H1 (cell line): Measurements from ENCODE around the gene PPP2R3C. TPM values are rescaled to one million over a fixed set of nuclear protein-coding genes. Genes with fewer than 3 reads are reported as not detected.

Experiments
- CTCF ChIA-PET: fragments of 300-600 bp; sonication (Branson Sonifier 250); formaldehyde crosslinking; loops from one replicate; lab custom pipeline; 2021; ENCODE audit not compliant: partially characterized antibody; lab: Charles Lee
- POLR2A ChIA-PET: fragments of 300-600 bp; sonication (Branson Sonifier 250); formaldehyde crosslinking; loops from one replicate; lab custom pipeline; 2021; ENCODE audit warnings: inconsistent platforms; ENCODE audit not compliant: partially characterized antibody; lab: Charles Lee
- DNase-seq, 2 experiments: peaks; one replicate each; pipeline versions ENCODE4 v3.0.0 to v3.0.0-alpha.2; 2010 to 2022; ENCODE audit warnings: low spot score in 2 of 2, low read depth in 1 of 2, mixed read lengths in 1 of 2
- FAIRE-seq: peaks from 2 replicates; lab custom pipeline; 2011; peaks lifted over from hg19 to GRCh38; lab: Jason Lieb, UNC
- H2AFZ ChIP-seq: 2 replicates; pipeline ENCODE4 v1.8.1; 2012; ENCODE audit warnings: low read length, inconsistent platforms
- H2AK5ac ChIP-seq: 2 replicates; pipeline ENCODE4 v1.6.1; 2013; ENCODE audit warnings: low read depth, low read length
- H2BK120ac ChIP-seq: replicated peaks from 2 replicates; pipeline ENCODE3; 2013; ENCODE audit warnings: low read depth, low read length, inconsistent platforms
- H2BK12ac ChIP-seq: 2 replicates; pipeline ENCODE4 v1.6.1; 2013; ENCODE audit warnings: low read depth, low read length
- H2BK15ac ChIP-seq: 2 replicates; pipeline ENCODE4 v1.6.1; 2013; ENCODE audit warnings: low read length
- H2BK20ac ChIP-seq: 2 replicates; pipeline ENCODE4 v1.6.1; 2013; ENCODE audit warnings: low read length
- H2BK5ac ChIP-seq: 2 replicates; pipeline ENCODE4 v1.6.1; 2013; ENCODE audit warnings: low read depth, low read length
- H3K14ac ChIP-seq: 2 replicates; pipeline ENCODE4 v1.6.1; 2013; ENCODE audit warnings: inconsistent platforms; ENCODE audit not compliant: insufficient read length
- H3K18ac ChIP-seq: 2 replicates; pipeline ENCODE4 v1.6.1; 2013; ENCODE audit warnings: low read length; ENCODE audit errors: extremely low read depth
- H3K23ac ChIP-seq: 2 replicates; pipeline ENCODE4 v1.6.1; 2013; ENCODE audit warnings: inconsistent platforms; ENCODE audit not compliant: insufficient read length
- H3K23me2 ChIP-seq: 2 replicates; pipeline ENCODE4 v1.6.1; 2013; ENCODE audit warnings: low read depth, low read length
- H3K27ac ChIP-seq: 2 replicates; pipeline ENCODE4 v1.6.1; 2011; ENCODE audit warnings: low read depth, low read length, inconsistent platforms
- H3K27me3 ChIP-seq, 4 experiments: replicated peaks in 1 of 4; 1 replicate in 1 of 4; 2 replicates in 3 of 4; pipeline versions ENCODE4 v1.6.1 to v1.8.1; 2011 to 2013; ENCODE audit warnings: low read length in 3 of 4, mild to moderate bottlenecking in 3 of 4, inconsistent platforms in 2 of 4, mixed read lengths in 2 of 4, moderate library complexity in 1 of 4; ENCODE audit not compliant: control insufficient read depth in 3 of 4, insufficient read depth in 3 of 4; ENCODE audit errors: extremely low read depth in 1 of 4
- H3K36me3 ChIP-seq, 4 experiments: 2 replicates each; pipeline versions ENCODE4 v1.6.1 to v1.8.1; 2011 to 2013; ENCODE audit warnings: mild to moderate bottlenecking in 4 of 4, low read length in 3 of 4, moderate library complexity in 2 of 4, control low read depth in 1 of 4, inconsistent platforms in 1 of 4; ENCODE audit not compliant: insufficient read depth in 4 of 4, control insufficient read depth in 2 of 4
- H3K4ac ChIP-seq: replicated peaks from 2 replicates; pipeline ENCODE3; 2013; ENCODE audit warnings: low read length, low read depth, mixed read lengths, inconsistent platforms; ENCODE audit not compliant: insufficient read length
- H3K4me1 ChIP-seq, 4 experiments: replicated peaks in 1 of 4; 1 replicate in 1 of 4; 2 replicates in 3 of 4; pipeline versions ENCODE4 v1.6.1 to v1.8.1; 2011 to 2013; ENCODE audit warnings: low read length in 3 of 4, inconsistent platforms in 2 of 4, mixed read lengths in 1 of 4; ENCODE audit not compliant: insufficient read depth in 4 of 4, control insufficient read depth in 3 of 4
- H3K4me2 ChIP-seq, 2 experiments: 2 replicates each; pipeline versions ENCODE4 v1.6.1 to v1.8.1; 2011 to 2013; ENCODE audit warnings: low read depth in 2 of 2, low read length in 2 of 2, control low read depth in 1 of 2, inconsistent platforms in 1 of 2, mild to moderate bottlenecking in 1 of 2; ENCODE audit not compliant: insufficient read depth in 1 of 2
- H3K4me3 ChIP-seq, 4 experiments: fragments of 200-600, 300-600 bp in 1 of 4; sonication (generic), shearing (Covaris generic), sonication (Bioruptor Twin) in 1 of 4; 2 replicates each; pipeline versions ENCODE4 v1.5.1 to v1.8.1; 2011 to 2016; ENCODE audit warnings: low read length in 4 of 4, low read depth in 3 of 4, control low read depth in 2 of 4, inconsistent platforms in 2 of 4, mild to moderate bottlenecking in 2 of 4, mixed read lengths in 1 of 4, moderate library complexity in 1 of 4; ENCODE audit not compliant: insufficient read depth in 2 of 4; ENCODE audit errors: extremely low read depth in 1 of 4
- H3K56ac ChIP-seq: replicated peaks from 2 replicates; pipeline ENCODE3; 2013; ENCODE audit warnings: low read depth, mild to moderate bottlenecking, mixed read lengths, low read length, inconsistent platforms; ENCODE audit not compliant: insufficient read length
- H3K79me1 ChIP-seq: 2 replicates; pipeline ENCODE4 v1.6.1; 2013; ENCODE audit warnings: low read depth, low read length, control low read depth
- H3K79me2 ChIP-seq, 2 experiments: 2 replicates each; pipeline versions ENCODE4 v1.6.1 to v1.8.1; 2012 to 2013; ENCODE audit warnings: low read length in 2 of 2, mild to moderate bottlenecking in 2 of 2, inconsistent platforms in 1 of 2; ENCODE audit not compliant: insufficient read depth in 2 of 2, control insufficient read depth in 1 of 2
- H3K9ac ChIP-seq, 4 experiments: replicated peaks in 1 of 4; 1 replicate in 1 of 4; 2 replicates in 3 of 4; pipeline versions ENCODE4 v1.6.1 to v1.8.1; 2011 to 2013; ENCODE audit warnings: low read depth in 3 of 4, low read length in 3 of 4, control low read depth in 2 of 4, mild to moderate bottlenecking in 2 of 4, moderate library complexity in 2 of 4, inconsistent platforms in 1 of 4; ENCODE audit errors: extremely low read depth in 1 of 4
- H3K9me3 ChIP-seq, 2 experiments: 2 replicates each; pipeline versions ENCODE4 v1.6.1 to v1.8.1; 2012 to 2013; ENCODE audit warnings: mild to moderate bottlenecking in 2 of 2, moderate library complexity in 2 of 2, control low read depth in 1 of 2, inconsistent platforms in 1 of 2, low read depth in 1 of 2, low read length in 1 of 2, mixed read lengths in 1 of 2; ENCODE audit not compliant: insufficient read depth in 2 of 2
- H4K20me1 ChIP-seq, 2 experiments: replicated peaks in 1 of 2; 2 replicates each; pipeline versions ENCODE3 to v1.8.1; 2011 to 2013; ENCODE audit warnings: inconsistent platforms in 2 of 2, low read length in 2 of 2, mild to moderate bottlenecking in 1 of 2; ENCODE audit not compliant: insufficient read depth in 2 of 2, control insufficient read depth in 1 of 2
- H4K5ac ChIP-seq: 2 replicates; pipeline ENCODE4 v1.6.1; 2013; ENCODE audit warnings: low read length, low read depth, mixed read lengths, inconsistent platforms; ENCODE audit not compliant: insufficient read length
- H4K8ac ChIP-seq: 2 replicates; pipeline ENCODE4 v1.8.0; 2013; ENCODE audit warnings: mild to moderate bottlenecking, moderate library complexity, low read length, inconsistent platforms; ENCODE audit not compliant: insufficient read depth; ENCODE audit errors: extremely low read depth
- H4K91ac ChIP-seq: replicated peaks from 2 replicates; pipeline ENCODE3; 2013; ENCODE audit warnings: low read length, mixed read lengths, inconsistent platforms; ENCODE audit not compliant: insufficient read length
- ASH2L ChIP-seq: fragments of 200-600, 300-600 bp; sonication (generic); IDR thresholded peaks from one replicate; pipeline ENCODE4 v1.7.1; 2017; ENCODE audit warnings: low read length
- BACH1 ChIP-seq: IDR thresholded peaks from 2 replicates; pipeline ENCODE4 v1.6.1; 2012; ENCODE audit warnings: low read length, improper control_type of control experiment
- CBX5 ChIP-seq: fragments of 300-800, 300-1000 bp; sonication (generic); IDR thresholded peaks from 2 replicates; pipeline ENCODE4 v1.7.1; 2016; ENCODE audit warnings: antibody characterized with exemption, low read length, low read depth
- CEBPB ChIP-seq: IDR thresholded peaks from 2 replicates; pipeline ENCODE4 v1.6.1; 2012; ENCODE audit warnings: low read depth, low read length
- CHD2 ChIP-seq: IDR thresholded peaks from 2 replicates; pipeline ENCODE4 v1.6.1; 2012; ENCODE audit warnings: low read length, improper control_type of control experiment
- HDAC6 ChIP-seq: IDR thresholded peaks from one replicate; pipeline ENCODE4 v1.7.1; 2012; ENCODE audit warnings: low read depth, mild to moderate bottlenecking, inconsistent platforms, low read length, moderate library complexity
- KDM4A ChIP-seq: IDR thresholded peaks from one replicate; pipeline ENCODE4 v1.7.1; 2012; ENCODE audit warnings: low read depth, mild to moderate bottlenecking, moderate library complexity, low read length, inconsistent platforms; ENCODE audit not compliant: severe bottlenecking
- NRF1 ChIP-seq: IDR thresholded peaks from 2 replicates; pipeline ENCODE4 v1.6.1; 2011; ENCODE audit warnings: mild to moderate bottlenecking, low read depth, low read length, improper control_type of control experiment
- PHF8 ChIP-seq: fragments of 200-600 bp; sonication (generic); conservative IDR thresholded peaks from 2 replicates; pipeline ENCODE4 v1.7.1; 2012; ENCODE audit warnings: low read depth, mild to moderate bottlenecking, inconsistent platforms, low read length, moderate library complexity
- TAF1 ChIP-seq: IDR thresholded peaks from 2 replicates; pipeline ENCODE4 v1.6.1; 2011; ENCODE audit warnings: mild to moderate bottlenecking, low read depth, low read length
- TCF12 ChIP-seq: IDR thresholded peaks from 2 replicates; pipeline ENCODE4 v1.6.1; 2011; ENCODE audit warnings: low read depth, mild to moderate bottlenecking, low read length
- WGBS, 2 experiments: shearing (Covaris generic) in 1 of 2; methylation state at CpG; one replicate each; pipeline versions ENCODE4 v1.1.6 to v1.1.7; 2013 to 2015; ENCODE audit warnings: low lambda C conversion rate in 2 of 2, mixed read lengths in 2 of 2, inconsistent platforms in 1 of 2, low coverage in 1 of 2, missing lambda C conversion rate in 1 of 2; ENCODE audit not compliant: insufficient replicate concordance in 2 of 2, insufficient coverage in 1 of 2, insufficient read length in 1 of 2; ENCODE audit errors: extremely low coverage in 1 of 2, missing lambda C conversion rate in 1 of 2; 5-methylcytosine and 5-hydroxymethylcytosine counted together
- polyA plus RNA-seq, 7 experiments: library from polyadenylated mRNA; depleted of rRNA in 3 of 7; stranded (reverse) in 5 of 7; unstranded in 2 of 7; fragments of >200 nt in 5 of 7; fragments of 200-250 nt in 2 of 7; gene quantifications; 1 replicate in 5 of 7; 2 replicates in 1 of 7; 4 replicates in 1 of 7; pipeline versions ENCODE4 v1.2.1 to v1.2.3, GENCODE V29; 2011 to 2013; ENCODE audit warnings: missing spikeins in 2 of 7, mixed read lengths in 2 of 7
- total RNA-seq: library from RNA; stranded (reverse); fragmentation: NEBNext Ultra II Directional; extraction: Animal tissue kit (Norgen Biotek cat#: 25700); gene quantifications from 2 replicates; pipeline ENCODE4 v1.2.1, GENCODE V29; 2021

The PPP2R3C gene
- total and polyA plus RNA-seq, 2 of the 8 experiments (the other 6 are each of a cell fraction or from before 2014, with no cell fraction given): 7.1 to 26.7 TPM

DNA sequence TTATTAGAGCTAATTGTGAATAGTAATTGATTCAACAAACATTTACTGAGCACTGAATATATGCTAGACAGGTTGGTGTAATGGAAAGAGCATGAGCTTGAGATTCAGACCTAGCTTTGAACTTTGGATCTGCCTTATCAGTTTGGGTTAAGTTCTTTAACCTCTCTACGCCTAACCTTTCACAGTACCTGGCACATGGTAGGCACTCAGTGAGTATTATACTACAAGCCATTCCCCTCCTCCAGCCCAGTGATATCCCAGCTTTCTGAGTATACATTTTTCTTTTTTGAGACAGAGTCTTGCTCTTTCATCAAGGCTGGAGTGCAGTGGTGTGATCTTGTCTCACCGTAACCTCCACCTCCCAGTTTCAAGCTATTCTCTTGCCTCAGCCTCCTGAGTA, 43.7 kb downstream of the PPP2R3C start:
- FAIRE-seq: no peak
- no peaks in the 10 kb centered on the region for H3K4me1 ChIP-seq

More for the DNA sequence above, 43.7 kb downstream of the PPP2R3C start:
- no peak overlapping the region for H2BK5ac ChIP-seq
- no peaks in the 10 kb centered on the region for H3K23me2 ChIP-seq
- DNase-seq: no peak
- H3K4me2 ChIP-seq: no peak overlapping the region
- no peaks in the 10 kb centered on the region for H3K79me1 ChIP-seq
- H4K5ac ChIP-seq: no peak overlapping the region
- H2BK12ac ChIP-seq: no peak overlapping the region
- no peak overlapping the region for H2BK20ac ChIP-seq
- H3K9ac ChIP-seq: no peak overlapping the region
- no peak overlapping the region for H3K56ac ChIP-seq
- H3K27ac ChIP-seq: no peak overlapping the region
- H3K79me2 ChIP-seq: no peaks in the 10 kb centered on the region
- ChIA-PET POLR2A (interaction anchor here (0.8 kb wide), 1 partner anchor 9 kb away, joined by 4 read pairs; no protein-coding TSS in a partner anchor), CTCF (interaction anchor here (0.6 to 2.2 kb wide), 4 partner anchors 14 to 405 kb away, joined by 3 to 4 read pairs (median 4); no protein-coding TSS in a partner anchor)
- TF ChIP-seq CBX5 (no peak), NRF1 (no peak), BACH1 (no peak), CEBPB (no peak), KDM4A (no peak), CHD2 (no peak), HDAC6 (no peak), ASH2L (no peak), PHF8 (no peak), TAF1 (no peak), TCF12 (no peak)
- H4K8ac ChIP-seq: no peak overlapping the region
- H2BK120ac ChIP-seq: no peak overlapping the region
- no peak overlapping the region for H3K4me3 ChIP-seq
- no peaks in the 10 kb centered on the region for H3K27me3 ChIP-seq
- no peak overlapping the region for H2AK5ac ChIP-seq
- no peak overlapping the region for H3K4ac ChIP-seq
- no peaks in the 10 kb centered on the region for H4K20me1 ChIP-seq
- H3K14ac ChIP-seq: no peak overlapping the region
- H2BK15ac ChIP-seq: no peak overlapping the region
- WGBS, 2 experiments: 97% methylated on average over 2 of the region's 2 CpGs; no CpG with 5 or more reads in 1 of the 2 experiments
- no peak overlapping the region for H4K91ac ChIP-seq
- no peak overlapping the region for H3K23ac ChIP-seq
- peaks cover 0 to 20% (median 0%) of the 10 kb centered on the region in 4 experiments; a peak in 2 of 8 replicates for H3K36me3 ChIP-seq
- H3K18ac ChIP-seq: no peak overlapping the region
- H2AFZ ChIP-seq: no peak overlapping the region
- H3K9me3 ChIP-seq: no peaks in the 10 kb centered on the region
